BJ (cell line): ENCODE data around the gene JPH4. TPM values are rescaled to one million over a fixed set of nuclear protein-coding genes. Genes with fewer than 3 reads are reported as not detected.
A peak's percentile ranks its signal among the peaks of the same experiment; 100 is the strongest.

Experiments used
- CTCF ChIA-PET: fragments of 350-600 bp; formaldehyde crosslinking; extraction: SDS; loops from one replicate; lab custom pipeline; 2021; ENCODE audit warnings: antibody characterized with exemption, inconsistent platforms; lab: Yijun Ruan, JAX
- POLR2A ChIA-PET: fragments of 300-600 bp; sonication (Branson Sonifier 250); formaldehyde crosslinking; extraction: SDS; loops from one replicate; lab custom pipeline; 2021; ENCODE audit warnings: antibody characterized with exemption; lab: Charles Lee
- DNase-seq: peaks from one replicate; pipeline ENCODE4 v3.0.0-alpha.2; 2011; ENCODE audit warnings: low read depth
- H3K27me3 ChIP-seq: 2 replicates; pipeline ENCODE4 v1.6.0; 2011; ENCODE audit warnings: low read length; ENCODE audit not compliant: control insufficient read depth, insufficient read depth
- H3K36me3 ChIP-seq: 2 replicates; pipeline ENCODE4 v1.5.1; 2011; ENCODE audit warnings: low read length; ENCODE audit not compliant: control insufficient read depth, insufficient read depth
- H3K4me3 ChIP-seq: 2 replicates; pipeline ENCODE4 v1.5.1; 2011; ENCODE audit warnings: low read depth, mild to moderate bottlenecking, control low read depth, low read length
- CTCF ChIP-seq: IDR thresholded peaks from 2 replicates; pipeline ENCODE4 v1.5.1; 2011; ENCODE audit warnings: low read depth, mild to moderate bottlenecking, control low read depth, inconsistent platforms, low read length, moderate library complexity; ENCODE audit not compliant: insufficient read depth
- polyA plus RNA-seq: library from polyadenylated mRNA; depleted of rRNA; stranded (reverse); fragments of >200 nt; gene quantifications from 2 replicates; pipeline ENCODE4 v1.2.3, GENCODE V29; 2011

JPH4 gene
- polyA plus RNA-seq, 1 experiment, result not detected

- CTCF ChIA-PET, result interaction anchor here (0.9 to 2.3 kb wide), 3 partner anchors 9 to 30 kb away, joined by 4 to 6 read pairs (median 5); no protein-coding TSS in a partner anchor
- H3K36me3 ChIP-seq, result no peaks in the 10 kb centered on the region
These were observed 45.9 kb downstream of the JPH4 start for GRCh38 chr14:23532658-23533057.

GRCh38 chr14:23531391-23531790, 47.2 kb downstream of the JPH4 start:
- CTCF ChIA-PET, result interaction anchor here (1.3 to 2.3 kb wide), 2 partner anchors 10 to 28 kb away, joined by 5 read pairs; no protein-coding TSS in a partner anchor
- POLR2A ChIA-PET, result no interaction called here
- Histone ChIP-seq H3K36me3 (peaks cover 1% of the 10 kb centered on the region; the same call in 1 of the 2 replicates), H3K4me3 (no peak overlapping the region), H3K27me3 (no peaks in the 10 kb centered on the region)
- no peak for DNase-seq
- no peak for TF ChIP-seq CTCF

More at GRCh38 chr14:23532658-23533057, 45.9 kb downstream of the JPH4 start:
- TF ChIP-seq CTCF, result no peak
- H3K27me3 ChIP-seq, result no peaks in the 10 kb centered on the region
- POLR2A ChIA-PET, result no interaction called here
- no peak overlapping the region for H3K4me3 ChIP-seq
- no peak for DNase-seq

GRCh38 chr14:23530375-23531055, 48.1 kb downstream of the JPH4 start:
- H3K36me3 ChIP-seq, result peaks cover 1% of the 10 kb centered on the region; the same call in 1 of the 2 replicates
- no peak for DNase-seq
- H3K4me3 ChIP-seq, result no peak overlapping the region
- CTCF ChIA-PET, result interaction anchor here (0.8 to 4.0 kb wide), 4 partner anchors 9 to 48 kb away, joined by 3 to 29 read pairs (median 5); no protein-coding TSS in a partner anchor
- POLR2A ChIA-PET, result no interaction called here
- TF ChIP-seq CTCF, result no peak
- no peaks in the 10 kb centered on the region for H3K27me3 ChIP-seq

- POLR2A ChIA-PET, result no interaction called here
- no peak for TF ChIP-seq CTCF
These were observed 49.6 kb downstream of the JPH4 start for GRCh38 chr14:23529016-23529415.

GRCh38 chr14:23528555-23528954, 50.0 kb downstream of the JPH4 start:
- Histone ChIP-seq H3K36me3 (peaks cover 1% of the 10 kb centered on the region; the same call in 1 of the 2 replicates), H3K4me3 (no peak overlapping the region), H3K27me3 (no peaks in the 10 kb centered on the region)
- TF ChIP-seq CTCF, result 0 out of 2 replicates have a peak, but pooled peaks have one; percentile 27
- ChIA-PET CTCF (interaction anchor here (0.7 to 4.0 kb wide), 4 partner anchors 12 to 534 kb away, joined by 3 to 29 read pairs (median 6); no protein-coding TSS in a partner anchor), POLR2A (no interaction called here)
- DNase-seq, result no peak

More at GRCh38 chr14:23529016-23529415, 49.6 kb downstream of the JPH4 start:
- CTCF ChIA-PET, result interaction anchor here (0.7 to 4.0 kb wide), 5 partner anchors 11 to 534 kb away, joined by 3 to 29 read pairs (median 4); no protein-coding TSS in a partner anchor
- DNase-seq, result no peak
- H3K4me3 ChIP-seq, result no peak overlapping the region
- no peaks in the 10 kb centered on the region for H3K27me3 ChIP-seq
- peaks cover 1% of the 10 kb centered on the region; the same call in 1 of the 2 replicates for H3K36me3 ChIP-seq
